GM12878 (cell line): Measurements from ENCODE around the gene PREX1. TPM values are rescaled to one million over a fixed set of nuclear protein-coding genes. Genes with fewer than 3 reads are reported as not detected.

Experiments used
- ATAC-seq: fragments of 200-7000 bp; cut with Tn5 transposase; 3 replicates; pipeline ENCODE4 v1.9.1; 2020; ENCODE audit warnings: mild to moderate bottlenecking, moderate library complexity
- BruUV-seq: library from RNA; stranded (reverse); fragments of 400-500 nt; replicated peaks from 2 replicates; lab custom pipeline; 2021; lab: Mats Ljungman, UMichigan
- CTCF ChIA-PET: fragments of 300-600 bp; sonication (Branson Sonifier 250); formaldehyde crosslinking; extraction: SDS; loops from one replicate; lab custom pipeline; 2021; ENCODE audit warnings: inconsistent platforms; lab: Yijun Ruan, JAX
- POLR2A ChIA-PET: fragments of 350-600 bp; formaldehyde crosslinking; extraction: SDS; loops from one replicate; lab custom pipeline; 2021; ENCODE audit warnings: inconsistent platforms; lab: Charles Lee
- RAD21 ChIA-PET: fragments of 300-600 bp; sonication (Branson Sonifier 250); formaldehyde crosslinking; loops from one replicate; lab custom pipeline; 2023; ENCODE audit warnings: antibody characterized with exemption; ENCODE audit not compliant: unreplicated experiment; lab: Charles Lee
- SMC1A ChIA-PET: fragments of 300-600 bp; sonication (Branson Sonifier 250); formaldehyde crosslinking; loops from one replicate; lab custom pipeline; 2023; ENCODE audit not compliant: unreplicated experiment, uncharacterized antibody; lab: Charles Lee
- DNase-seq: peaks from one replicate; pipeline ENCODE4 v3.0.0-alpha.2; 2011; ENCODE audit warnings: low read depth, low spot score
- FAIRE-seq: peaks from 3 replicates; lab custom pipeline; 2011; peaks lifted over from hg19 to GRCh38; lab: Jason Lieb, UNC
- H2AFZ ChIP-seq: 2 replicates; pipeline ENCODE4 v1.6.0; 2011; ENCODE audit warnings: low read depth, low read length, control low read depth; ENCODE audit not compliant: control insufficient read depth
- H3K27ac ChIP-seq: 2 replicates; pipeline ENCODE4 v1.5.1; 2011; ENCODE audit warnings: control low read depth; ENCODE audit not compliant: control insufficient read depth, insufficient read depth
- H3K27me3 ChIP-seq, 2 experiments: replicated peaks in 1 of 2; 2 replicates each; pipeline versions ENCODE4 v1.6.0 to v1.6.1; 2011; ENCODE audit warnings: low read length in 1 of 2; ENCODE audit not compliant: control insufficient read depth in 2 of 2, insufficient read depth in 2 of 2
- H3K36me3 ChIP-seq, 2 experiments: 2 replicates each; pipeline ENCODE4 v1.5.1; 2011; ENCODE audit warnings: low read length in 1 of 2; ENCODE audit not compliant: control insufficient read depth in 2 of 2, insufficient read depth in 2 of 2
- H3K4me1 ChIP-seq: 2 replicates; pipeline ENCODE4 v1.6.1; 2011; ENCODE audit warnings: mild to moderate bottlenecking, low read length, moderate library complexity, mixed read lengths; ENCODE audit not compliant: control insufficient read depth, insufficient read depth
- H3K4me2 ChIP-seq: 2 replicates; pipeline ENCODE4 v1.6.0; 2011; ENCODE audit warnings: control low read depth; ENCODE audit not compliant: control insufficient read depth, insufficient read depth
- H3K4me3 ChIP-seq: fragments of 200-600 bp; sonication (generic); 2 replicates; pipeline ENCODE4 v1.5.1; 2016
- H3K79me2 ChIP-seq: 2 replicates; pipeline ENCODE4 v1.6.0; 2011; ENCODE audit warnings: low read length; ENCODE audit not compliant: control insufficient read depth, insufficient read depth
- H3K9ac ChIP-seq: 2 replicates; pipeline ENCODE4 v1.8.0; 2011; ENCODE audit warnings: low read length, control low read depth, mixed read lengths; ENCODE audit not compliant: control insufficient read depth, insufficient read depth
- H3K9me3 ChIP-seq: replicated peaks from 3 replicates; pipeline ENCODE4 v1.5.1; 2011; ENCODE audit warnings: mild to moderate bottlenecking, low read length; ENCODE audit not compliant: control insufficient read depth, insufficient read depth
- H4K20me1 ChIP-seq: 2 replicates; pipeline ENCODE4 v1.6.0; 2011; ENCODE audit not compliant: control insufficient read depth, insufficient read depth
- BCL3 ChIP-seq: IDR thresholded peaks from 2 replicates; pipeline ENCODE4 v1.6.1; 2011; ENCODE audit warnings: borderline replicate concordance, low read depth, mild to moderate bottlenecking, moderate library complexity, low read length; ENCODE audit not compliant: insufficient read depth, poor library complexity, severe bottlenecking
- BHLHE40 ChIP-seq, 2 experiments: fragments of 450-650 bp in 1 of 2; IDR thresholded peaks; 2 replicates each; pipeline ENCODE4 v1.6.1; 2011 to 2017; ENCODE audit warnings: low read depth in 2 of 2, borderline replicate concordance in 1 of 2, improper control_type of control experiment in 1 of 2, low read length in 1 of 2, mild to moderate bottlenecking in 1 of 2
- CREB1 ChIP-seq: IDR thresholded peaks from 2 replicates; pipeline ENCODE4 v1.6.1; 2012; ENCODE audit warnings: low read depth, mild to moderate bottlenecking, inconsistent platforms
- CTCF ChIP-seq, 3 experiments: IDR thresholded peaks in 2 of 3; conservative IDR thresholded peaks in 1 of 3; 2 replicates each; pipeline ENCODE4 v1.5.1; 2011; ENCODE audit warnings: low read depth in 3 of 3, low read length in 3 of 3, mild to moderate bottlenecking in 3 of 3, control low read depth in 2 of 3, moderate library complexity in 2 of 3, inconsistent platforms in 1 of 3, mixed read lengths in 1 of 3; ENCODE audit not compliant: control insufficient read depth in 2 of 3, insufficient read depth in 1 of 3; ENCODE audit errors: extremely low read depth in 1 of 3
- ELK1 ChIP-seq: IDR thresholded peaks from 2 replicates; pipeline ENCODE4 v1.6.1; 2012; ENCODE audit warnings: low read depth, low read length, improper control_type of control experiment
- ESRRA ChIP-seq: IDR thresholded peaks from 2 replicates; pipeline ENCODE4 v1.6.1; 2012; ENCODE audit warnings: mild to moderate bottlenecking, low read length, improper control_type of control experiment
- HDAC2 ChIP-seq: fragments of 200-600 bp; sonication (generic); IDR thresholded peaks from 2 replicates; pipeline ENCODE4 v1.6.1; 2017
- KDM1A ChIP-seq: fragments of 200-600 bp; sonication (generic); IDR thresholded peaks from 2 replicates; pipeline ENCODE4 v1.6.1; 2016; ENCODE audit warnings: borderline replicate concordance
- NR2F1 ChIP-seq: fragments of 450-650 bp; conservative IDR thresholded peaks from 2 replicates; pipeline ENCODE4 v1.6.1; 2017; ENCODE audit warnings: mild to moderate bottlenecking
- POLR2AphosphoS2 ChIP-seq: IDR thresholded peaks from 2 replicates; pipeline ENCODE4 v1.6.1; 2011; ENCODE audit warnings: low read depth, mild to moderate bottlenecking, low read length, improper control_type of control experiment, moderate library complexity
- RB1 ChIP-seq: fragments of 450-650 bp; formaldehyde crosslinking; IDR thresholded peaks from 2 replicates; pipeline ENCODE4 v1.6.1; 2017; ENCODE audit warnings: mild to moderate bottlenecking, borderline replicate concordance
- RELA ChIP-seq: fragments of 450-650 bp; IDR thresholded peaks from 2 replicates; pipeline ENCODE4 v1.8.0; 2014; ENCODE audit warnings: borderline replicate concordance; ENCODE audit not compliant: partially characterized antibody
- RELB ChIP-seq: fragments of 450-650 bp; IDR thresholded peaks from 2 replicates; pipeline ENCODE4 v1.6.1; 2017; ENCODE audit warnings: low read depth, mild to moderate bottlenecking, moderate library complexity
- SREBF1 ChIP-seq: IDR thresholded peaks from 2 replicates; pipeline ENCODE4 v1.6.1; 2012; ENCODE audit warnings: mild to moderate bottlenecking, low read length
- WGBS: methylation state at CpG from one replicate; pipeline ENCODE4 v1.1.6; 2016; ENCODE audit warnings: low lambda C conversion rate; ENCODE audit not compliant: insufficient replicate concordance, insufficient coverage; ENCODE audit errors: missing lambda C conversion rate; 5-methylcytosine and 5-hydroxymethylcytosine counted together
- in situ Hi-C: fragments of 300-500 bp; cut with MboI; formaldehyde crosslinking; loops from 9 replicates; pipeline ENCODE4 v1.14.3; 2018; ENCODE audit warnings: mixed read lengths
- intact Hi-C: fragments of 100-400 bp; cut with micrococcal nuclease; formaldehyde crosslinking; loops from one replicate; pipeline ENCODE4 v1.14.2; 2022; ENCODE audit not compliant: unreplicated experiment
- polyA plus RNA-seq, 11 experiments: library from polyadenylated mRNA; depleted of rRNA in 4 of 11; unstranded in 6 of 11; stranded (reverse) in 5 of 11; fragments of >200 nt; fragmentation: Nextera tagmentation in 4 of 11; fragmentation: Illumina TruSeq in 1 of 11; extraction: Ambion mirVana in 4 of 11; extraction: Trizol in 1 of 11; gene quantifications; 1 replicate in 1 of 11; 2 replicates in 10 of 11; pipeline versions ENCODE4 v1.2.1 to v1.2.3, GENCODE V29; 2011 to 2016; ENCODE audit warnings: inconsistent platforms in 2 of 11, missing spikeins in 2 of 11, low read depth in 1 of 11
- total RNA-seq, 4 experiments: library from RNA; depleted of rRNA in 3 of 4; stranded (reverse); fragments of >200 nt in 3 of 4; fragmentation: Illumina TruSeq in 1 of 4; extraction: Trizol in 1 of 4; gene quantifications; 2 replicates each; pipeline versions ENCODE4 v1.2.1 to v1.2.3, GENCODE V29; 2013 to 2021

The PREX1 gene
- total and polyA plus RNA-seq, 10 of the 15 experiments (the other 5 are each of a cell fraction or from before 2014, with no cell fraction given): 2.6 to 114 (median 38.9) TPM

- Histone ChIP-seq H3K27ac (no peak overlapping the region), H3K27me3 (no peaks in the 10 kb centered on the region), H3K4me3 (no peak overlapping the region), H3K9ac (no peak overlapping the region), H3K4me2 (no peak overlapping the region), H3K9me3 (no peaks in the 10 kb centered on the region), H2AFZ (no peak overlapping the region), H3K4me1 (no peaks in the 10 kb centered on the region), H3K79me2 (no peaks in the 10 kb centered on the region), H4K20me1 (no peaks in the 10 kb centered on the region), H3K36me3 (peaks cover 35 to 47% of the 10 kb centered on the region in 2 experiments)
- POLR2A ChIA-PET: interaction anchor here (1.0 to 1.3 kb wide), 2 partner anchors 10 to 12 kb away, joined by 3 to 4 read pairs; no protein-coding TSS in a partner anchor
- RAD21 ChIA-PET: no interaction called here
- no peak for DNase-seq
- BruUV-seq: no TSS peak
- in situ Hi-C loops: no loop called here
- CTCF ChIA-PET: interaction anchor here (0.6 kb wide), 1 partner anchor 673 kb away, joined by 3 read pairs; no protein-coding TSS in a partner anchor
- no peak for FAIRE-seq
- SMC1A ChIA-PET: interaction anchor here (0.9 to 1.9 kb wide), 2 partner anchors 23 to 27 kb away, joined by 3 to 5 read pairs; no protein-coding TSS in a partner anchor
- intact Hi-C loops: no loop called here
- no peak for ATAC-seq
- WGBS: 80% methylated on average over 12 of the region's 12 CpGs
- no peak for TF ChIP-seq CTCF (IDR thresholded peaks at IDR 0.05 in 2 of 3, conservative IDR thresholded peaks at IDR 0.05 in 1 of 3; ENCODE audit: control insufficient read depth in 2 of 3, extremely low read depth in 1 of 3, insufficient read depth in 1 of 3, low read depth in 3 of 3, low read length in 3 of 3)
- no peak for TF ChIP-seq HDAC2
- TF ChIP-seq RELB: no peak
- no peak for TF ChIP-seq BCL3
- no peak for TF ChIP-seq POLR2AphosphoS2
- no peak for TF ChIP-seq NR2F1
- TF ChIP-seq KDM1A: no peak
- no peak for TF ChIP-seq BHLHE40 (IDR thresholded peaks at IDR 0.05; ENCODE audit: borderline replicate concordance in 1 of 2, low read depth in 2 of 2, low read length in 1 of 2)
- TF ChIP-seq RELA: no peak
- TF ChIP-seq SREBF1: no peak
- no peak for TF ChIP-seq CREB1
- TF ChIP-seq RB1: no peak
- TF ChIP-seq ESRRA: no peak
- TF ChIP-seq ELK1: no peak
Measured at GRCh38 chr20:48683467-48684175, 144.2 kb downstream of the PREX1 start.
